ENCODE results near the gene FOCAD.
"Not testable (repeated sequence)": the region's sequence is repeated elsewhere in the genome, so short reads cannot be mapped to it uniquely, and the experiment has no call there.

The FOCAD gene, protein sequence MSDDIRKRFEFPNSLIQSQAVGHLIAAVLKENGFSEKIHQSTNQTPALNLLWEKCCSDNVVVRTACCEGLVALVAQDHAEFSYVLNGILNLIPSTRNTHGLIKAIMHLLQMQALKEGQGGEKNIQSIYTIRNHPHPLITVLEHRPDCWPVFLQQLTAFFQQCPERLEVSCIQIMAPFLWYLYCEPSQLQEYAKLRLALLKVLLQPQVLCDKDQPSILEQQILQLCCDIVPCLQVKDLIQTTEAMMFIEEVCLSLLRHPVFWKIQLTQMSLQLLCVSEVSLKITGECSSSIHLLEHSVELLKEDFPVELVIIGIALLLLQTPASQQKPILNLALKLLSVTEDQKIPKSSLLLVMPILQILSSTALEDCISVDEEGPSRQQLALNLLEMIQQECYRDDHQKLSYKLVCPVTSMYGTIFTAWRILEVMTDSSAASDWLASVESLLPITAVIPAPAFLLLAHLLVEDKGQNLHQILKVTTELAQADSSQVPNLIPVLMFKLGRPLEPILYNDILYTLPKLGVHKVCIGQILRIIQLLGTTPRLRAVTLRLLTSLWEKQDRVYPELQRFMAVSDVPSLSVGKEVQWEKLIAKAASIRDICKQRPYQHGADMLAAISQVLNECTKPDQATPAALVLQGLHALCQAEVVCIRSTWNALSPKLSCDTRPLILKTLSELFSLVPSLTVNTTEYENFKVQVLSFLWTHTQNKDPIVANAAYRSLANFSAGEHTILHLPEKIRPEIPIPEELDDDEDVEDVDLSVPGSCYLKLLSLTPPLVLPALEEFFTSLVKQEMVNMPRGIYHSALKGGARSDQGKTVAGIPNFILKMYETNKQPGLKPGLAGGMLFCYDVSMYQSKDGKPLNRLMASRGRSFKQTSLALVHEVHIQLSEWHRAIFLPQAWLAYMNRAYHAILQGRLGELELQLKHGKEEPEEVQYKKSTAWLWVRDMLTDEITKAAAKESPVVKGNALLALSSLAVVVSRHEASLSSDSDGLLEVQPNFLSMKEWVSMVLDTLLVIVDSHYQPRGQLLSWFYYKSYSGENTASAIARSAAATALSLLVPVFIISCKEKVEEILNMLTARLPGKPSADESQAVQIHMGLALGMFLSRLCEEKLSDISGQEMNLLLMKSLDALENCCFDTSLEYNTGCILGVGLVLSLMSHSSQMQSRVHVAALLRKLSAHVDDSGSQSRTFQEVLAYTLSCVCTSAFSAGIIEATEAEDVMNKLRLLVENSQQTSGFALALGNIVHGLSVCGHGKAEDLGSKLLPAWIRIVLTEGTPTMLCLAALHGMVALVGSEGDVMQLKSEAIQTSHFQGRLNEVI (N-terminal part only)

DNA sequence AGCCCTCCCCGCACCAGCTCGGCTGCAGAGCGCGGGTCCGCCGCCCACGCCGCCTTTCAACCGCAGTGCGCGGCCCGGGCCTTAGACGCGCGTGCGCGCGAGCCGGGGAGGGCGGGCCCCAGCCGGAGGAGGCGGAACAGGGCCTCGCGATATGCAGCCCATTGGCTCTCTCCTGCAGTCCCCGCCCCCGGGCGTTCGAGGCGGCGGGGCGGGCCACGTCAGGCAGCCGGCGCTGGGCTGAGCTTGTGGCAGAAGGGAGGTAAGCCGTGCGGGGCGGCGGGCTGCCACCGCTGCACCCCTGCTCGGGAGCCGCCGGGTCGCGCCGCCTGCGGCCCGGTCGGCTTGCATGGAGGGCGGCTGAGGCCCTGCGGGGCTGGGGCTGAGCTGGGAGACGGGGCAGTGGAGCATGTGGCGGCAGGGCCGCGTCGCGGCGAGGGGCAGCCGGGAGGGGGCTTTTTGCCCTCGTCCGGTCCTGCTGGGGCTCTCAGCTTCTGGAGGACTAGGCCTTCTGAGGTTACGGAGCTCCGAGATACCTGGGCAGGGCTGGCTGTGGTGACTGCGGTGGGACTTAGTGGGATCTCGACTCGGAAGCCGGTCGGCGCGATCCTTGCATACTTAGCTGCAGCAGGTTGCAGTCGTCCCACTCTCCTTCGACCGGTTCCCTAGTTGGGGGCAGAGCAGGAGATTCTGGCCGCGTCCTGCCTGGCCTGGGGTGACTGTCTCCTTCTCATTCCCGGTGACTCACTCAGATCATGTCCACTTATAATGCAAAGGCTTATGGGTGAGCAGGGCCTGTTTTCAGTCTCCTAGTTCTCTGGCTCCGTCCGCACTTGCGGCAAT lies at the start of gene FOCAD:
Gene FOCAD, plus strand, starts transcription at position 225 of the 840 bp plus-strand sequence. CDS start 31,095 bp downstream, outside the sequence.
- Mint-ChIP-seq H3K36me3 (no peaks in the 10 kb centered on the region), H3K4me1 (peaks cover 26% of the 10 kb centered on the region), H3K4me3 (peak within 1 kb of the TSS; percentile 85), H3K27ac (peak within 1 kb of the TSS; percentile 89), H3K27me3 (no peaks in the 10 kb centered on the region), H3K9me3 (no peaks in the 10 kb centered on the region)
- DNase-seq, result peak; percentile 96
- CTCF ChIA-PET, result interaction anchor here (0.6 to 1.7 kb wide), 8 partner anchors 53 to 759 kb away, joined by 3 to 7 read pairs (median 4); partner anchors contain the start of gene MLLT3

- peaks cover 2% of the 10 kb centered on the region for H3K4me1 Mint-ChIP-seq
- H3K36me3 Mint-ChIP-seq, result no peaks in the 10 kb centered on the region
- CTCF ChIA-PET, result interaction anchor here (0.6 to 1.2 kb wide), 2 partner anchors 10 to 18 kb away, joined by 3 to 5 read pairs; no protein-coding TSS in a partner anchor
- no peak for DNase-seq
- H3K27me3 Mint-ChIP-seq, result peaks cover 18% of the 10 kb centered on the region
- H3K27ac Mint-ChIP-seq, result no peak overlapping the region
- H3K4me3 Mint-ChIP-seq, result no peak overlapping the region
- no peaks in the 10 kb centered on the region for H3K9me3 Mint-ChIP-seq
Observed at GRCh38 chr9:20634895-20635294, 49.2 kb upstream of the FOCAD start.

- H3K27ac Mint-ChIP-seq, result no peak overlapping the region
- H3K27me3 Mint-ChIP-seq, result peaks cover 21% of the 10 kb centered on the region
- H3K36me3 Mint-ChIP-seq, result no peaks in the 10 kb centered on the region
- peaks cover 12% of the 10 kb centered on the region for H3K4me1 Mint-ChIP-seq
- no peaks in the 10 kb centered on the region for H3K9me3 Mint-ChIP-seq
- no peak overlapping the region for H3K4me3 Mint-ChIP-seq
- CTCF ChIA-PET, result no interaction called here
- DNase-seq, result no peak
Observed at GRCh38 chr9:20636888-20637440, 47.1 kb upstream of the FOCAD start.

DNA sequence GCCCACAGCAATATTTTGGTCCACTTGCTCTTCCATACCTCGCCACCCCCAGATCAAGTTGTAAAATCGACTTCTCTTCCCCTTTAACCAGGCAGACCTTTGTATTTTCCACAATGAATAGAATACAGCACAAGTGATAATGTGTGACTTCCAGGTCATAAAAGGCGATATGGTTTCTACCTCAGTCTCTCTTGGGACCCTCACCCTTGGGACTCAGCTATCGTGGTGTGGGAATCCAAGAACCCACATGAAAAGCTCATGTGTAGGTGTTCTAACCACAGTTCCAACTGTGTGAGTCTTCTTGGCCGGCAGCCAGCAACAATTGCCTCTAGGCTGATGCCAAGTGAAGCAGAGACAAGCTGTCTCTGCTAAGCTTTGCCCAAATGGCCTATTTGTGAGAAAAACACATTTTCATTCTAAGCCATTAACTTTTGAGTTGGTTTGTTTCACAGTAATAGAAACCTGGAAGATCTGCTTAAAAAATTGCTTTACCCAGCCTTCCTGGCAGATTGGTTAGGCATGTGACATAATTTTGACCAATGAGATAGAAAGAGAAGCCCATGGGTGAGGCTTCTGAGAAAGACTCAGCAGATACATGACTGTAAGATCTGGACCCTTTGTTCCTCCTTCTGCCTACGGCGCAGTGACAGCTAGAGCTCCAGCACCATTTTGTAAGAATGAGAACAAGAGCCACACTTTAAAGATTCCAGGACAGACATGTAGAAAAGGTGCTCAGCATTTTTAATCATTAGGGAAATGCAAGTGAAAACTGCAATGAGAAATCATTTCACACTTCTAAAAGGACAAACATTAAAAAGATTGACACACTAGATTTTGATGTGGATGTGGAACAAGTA lies 43.5 kb upstream of the FOCAD start:
- DNase-seq, result peak; percentile 73
- CTCF ChIA-PET, result interaction anchor here (3.6 kb wide), 1 partner anchor 16 kb away, joined by 15 read pairs; no protein-coding TSS in a partner anchor
- no peaks in the 10 kb centered on the region for H3K36me3 Mint-ChIP-seq
- H3K4me1 Mint-ChIP-seq, result peaks cover 14% of the 10 kb centered on the region
- H3K4me3 Mint-ChIP-seq, result no peak overlapping the region
- H3K27me3 Mint-ChIP-seq, result peaks cover 18% of the 10 kb centered on the region
- H3K9me3 Mint-ChIP-seq, result no peaks in the 10 kb centered on the region
- peak overlapping the region; percentile 42 for H3K27ac Mint-ChIP-seq

- no peaks in the 10 kb centered on the region for H3K9me3 Mint-ChIP-seq
- peaks cover 14% of the 10 kb centered on the region for H3K4me1 Mint-ChIP-seq
- no peak overlapping the region for H3K27ac Mint-ChIP-seq
- H3K36me3 Mint-ChIP-seq, result no peaks in the 10 kb centered on the region
- CTCF ChIA-PET, result no interaction called here
- DNase-seq, result no peak
- H3K27me3 Mint-ChIP-seq, result peaks cover 16% of the 10 kb centered on the region
- no peak overlapping the region for H3K4me3 Mint-ChIP-seq
Observed at GRCh38 chr9:20642045-20642444, 42.0 kb upstream of the FOCAD start.

- peaks cover 8% of the 10 kb centered on the region for H3K27me3 Mint-ChIP-seq
- H3K9me3 Mint-ChIP-seq, result no peaks in the 10 kb centered on the region
- no peak overlapping the region for H3K27ac Mint-ChIP-seq
- CTCF ChIA-PET, result no interaction called here
- no peaks in the 10 kb centered on the region for H3K36me3 Mint-ChIP-seq
- peaks cover 14% of the 10 kb centered on the region for H3K4me1 Mint-ChIP-seq
- no peak for DNase-seq
- H3K4me3 Mint-ChIP-seq, result no peak overlapping the region
Observed at GRCh38 chr9:20643660-20644059, 40.4 kb upstream of the FOCAD start.

GRCh38 chr9:20646656-20647055 lies 37.4 kb upstream of the FOCAD start:
- Mint-ChIP-seq H3K9me3 (no peaks in the 10 kb centered on the region), H3K27ac (no peak overlapping the region), H3K27me3 (peaks cover 8% of the 10 kb centered on the region), H3K4me1 (peaks cover 2% of the 10 kb centered on the region), H3K4me3 (no peak overlapping the region), H3K36me3 (no peaks in the 10 kb centered on the region)
- DNase-seq, result no peak
- CTCF ChIA-PET, result no interaction called here

GRCh38 chr9:20649381-20649780 lies 34.7 kb upstream of the FOCAD start:
- no peaks in the 10 kb centered on the region for H3K36me3 Mint-ChIP-seq
- H3K27me3 Mint-ChIP-seq, result peaks cover 15% of the 10 kb centered on the region
- H3K9me3 Mint-ChIP-seq, result no peaks in the 10 kb centered on the region
- no peak for DNase-seq
- no peaks in the 10 kb centered on the region for H3K4me1 Mint-ChIP-seq
- CTCF ChIA-PET, result no interaction called here
- no peak overlapping the region for H3K4me3 Mint-ChIP-seq
- no peak overlapping the region for H3K27ac Mint-ChIP-seq

GRCh38 chr9:20650313-20650712 lies 33.7 kb upstream of the FOCAD start:
- H3K9me3 Mint-ChIP-seq, result no peaks in the 10 kb centered on the region
- H3K36me3 Mint-ChIP-seq, result no peaks in the 10 kb centered on the region
- peaks cover 15% of the 10 kb centered on the region for H3K27me3 Mint-ChIP-seq
- CTCF ChIA-PET, result no interaction called here
- H3K4me3 Mint-ChIP-seq, result no peak overlapping the region
- peaks cover 2% of the 10 kb centered on the region for H3K4me1 Mint-ChIP-seq
- H3K27ac Mint-ChIP-seq, result no peak overlapping the region
- DNase-seq, result no peak

DNA sequence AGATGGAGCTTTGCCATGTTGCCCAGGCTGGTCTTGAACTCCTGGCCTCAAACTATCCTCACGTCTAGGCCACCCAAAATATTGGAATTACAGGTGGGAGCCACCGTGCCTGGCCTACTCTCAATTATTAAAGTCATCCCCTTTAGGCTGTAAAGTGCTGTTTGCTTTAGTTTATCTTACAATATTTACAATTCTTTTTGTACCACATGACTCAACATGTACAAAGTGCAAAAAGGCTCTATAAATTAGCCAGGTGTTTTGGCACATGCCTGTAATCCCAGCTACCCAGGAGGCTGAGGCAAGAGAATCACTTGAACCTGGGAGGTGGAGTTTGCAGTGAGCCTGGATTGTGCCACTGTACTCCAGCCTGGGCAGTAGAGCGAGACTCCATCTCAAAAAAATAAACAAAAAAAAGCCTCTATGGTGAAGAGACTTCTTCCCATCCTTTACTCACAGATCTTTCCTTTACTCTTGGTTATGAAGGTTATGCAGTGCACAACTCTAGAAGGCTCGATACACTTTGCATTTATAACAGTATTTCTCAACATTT lies 33.2 kb upstream of the FOCAD start:
- no peak for DNase-seq
- CTCF ChIA-PET, result interaction anchor here (1.2 kb wide), 1 partner anchor 26 kb away, joined by 3 read pairs; no protein-coding TSS in a partner anchor
- peaks cover 3% of the 10 kb centered on the region for H3K4me1 Mint-ChIP-seq
- no peaks in the 10 kb centered on the region for H3K9me3 Mint-ChIP-seq
- no peaks in the 10 kb centered on the region for H3K36me3 Mint-ChIP-seq
- no peak overlapping the region for H3K27ac Mint-ChIP-seq
- H3K4me3 Mint-ChIP-seq, result no peak overlapping the region
- H3K27me3 Mint-ChIP-seq, result peaks cover 11% of the 10 kb centered on the region

DNA sequence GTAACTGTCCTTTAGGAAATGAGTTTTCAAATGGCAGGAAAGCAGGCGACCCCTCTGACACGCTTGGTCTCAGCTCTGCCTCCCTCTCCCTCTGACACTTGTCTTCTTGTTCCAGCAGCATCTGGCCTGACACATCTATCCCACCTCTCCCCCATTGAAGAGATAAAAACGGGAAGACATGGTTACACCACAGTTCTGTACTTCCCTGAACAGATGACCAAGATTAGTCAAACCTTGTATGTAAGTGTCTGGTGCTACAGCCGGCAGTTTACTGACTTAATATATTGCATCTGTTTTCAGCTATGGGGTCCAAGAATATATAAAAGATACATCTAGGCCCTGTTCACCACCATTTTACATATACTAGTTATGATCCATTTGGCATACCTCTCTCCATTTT lies 32.1 kb upstream of the FOCAD start:
- Mint-ChIP-seq H3K4me3 (no peak overlapping the region), H3K9me3 (no peaks in the 10 kb centered on the region), H3K27me3 (peaks cover 11% of the 10 kb centered on the region), H3K36me3 (no peaks in the 10 kb centered on the region), H3K27ac (no peak overlapping the region), H3K4me1 (peaks cover 3% of the 10 kb centered on the region)
- no peak for DNase-seq
- CTCF ChIA-PET, result interaction anchor here (1.2 kb wide), 1 partner anchor 27 kb away, joined by 3 read pairs; no protein-coding TSS in a partner anchor

DNA sequence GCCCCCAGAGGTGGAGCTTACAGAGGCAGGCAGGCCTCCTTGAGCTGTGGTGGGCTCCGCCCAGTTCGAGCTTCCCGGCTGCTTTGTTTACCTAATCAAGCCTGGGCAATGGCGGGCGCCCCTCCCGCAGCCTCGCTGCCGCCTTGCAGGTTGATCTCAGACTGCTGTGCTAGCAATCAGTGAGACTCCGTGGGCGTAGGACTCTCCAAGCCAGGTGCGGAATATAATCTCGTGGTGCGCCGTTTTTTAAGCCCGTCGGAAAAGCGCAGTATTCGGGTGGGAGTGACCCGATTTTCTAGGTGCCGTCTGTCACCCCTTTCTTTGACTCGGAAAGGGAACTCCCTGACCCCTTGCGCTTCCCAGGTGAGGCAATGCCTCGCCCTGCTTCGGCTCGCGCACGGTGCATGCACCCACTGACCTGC lies 25.8 kb upstream of the FOCAD start:
- H3K4me3 Mint-ChIP-seq, H3K36me3 Mint-ChIP-seq, H3K4me1 Mint-ChIP-seq, H3K9me3 Mint-ChIP-seq, CTCF ChIA-PET, H3K27ac Mint-ChIP-seq, H3K27me3 Mint-ChIP-seq: not testable (repeated sequence)
- peak; percentile 62 for DNase-seq
